Hepatocyte (in vitro differentiated cells): Measurements from ENCODE around the gene CCDC150.

Source experiments
- EZH2 ChIP-seq: fragments of 200-600 bp; sonication (generic); IDR thresholded peaks from 2 replicates; pipeline ENCODE4 v1.6.1; 2016; ENCODE audit warnings: antibody characterized with exemption, mild to moderate bottlenecking, borderline replicate concordance
- TF ChIP-seq, protein P1 (sequence below): fragments of 200-600 bp; sonication (generic); IDR thresholded peaks from 2 replicates; pipeline ENCODE4 v1.5.1; 2016; ENCODE audit warnings: antibody characterized with exemption, mild to moderate bottlenecking; ENCODE audit not compliant: poor library complexity

DNA sequence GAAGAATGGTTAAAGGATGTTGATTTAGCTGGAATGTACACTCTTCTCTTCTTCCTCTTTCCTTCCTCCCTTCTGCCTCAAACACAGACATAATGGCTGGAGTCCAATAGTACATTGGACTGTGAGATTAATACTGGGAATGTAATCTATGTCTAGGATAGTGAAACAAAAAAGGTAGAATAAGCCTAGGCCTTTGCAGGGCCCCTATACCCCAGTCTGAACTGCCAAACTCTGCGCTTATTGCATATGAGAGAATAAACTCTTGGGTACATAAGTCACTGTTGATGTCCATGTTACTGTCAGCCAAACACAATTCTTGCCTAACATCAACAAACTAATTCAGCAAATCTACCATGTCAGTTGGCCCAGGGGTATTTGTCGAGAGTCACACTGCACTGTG, 29.7 kb upstream of the CCDC150 start:
- TF ChIP-seq, protein P1, sequence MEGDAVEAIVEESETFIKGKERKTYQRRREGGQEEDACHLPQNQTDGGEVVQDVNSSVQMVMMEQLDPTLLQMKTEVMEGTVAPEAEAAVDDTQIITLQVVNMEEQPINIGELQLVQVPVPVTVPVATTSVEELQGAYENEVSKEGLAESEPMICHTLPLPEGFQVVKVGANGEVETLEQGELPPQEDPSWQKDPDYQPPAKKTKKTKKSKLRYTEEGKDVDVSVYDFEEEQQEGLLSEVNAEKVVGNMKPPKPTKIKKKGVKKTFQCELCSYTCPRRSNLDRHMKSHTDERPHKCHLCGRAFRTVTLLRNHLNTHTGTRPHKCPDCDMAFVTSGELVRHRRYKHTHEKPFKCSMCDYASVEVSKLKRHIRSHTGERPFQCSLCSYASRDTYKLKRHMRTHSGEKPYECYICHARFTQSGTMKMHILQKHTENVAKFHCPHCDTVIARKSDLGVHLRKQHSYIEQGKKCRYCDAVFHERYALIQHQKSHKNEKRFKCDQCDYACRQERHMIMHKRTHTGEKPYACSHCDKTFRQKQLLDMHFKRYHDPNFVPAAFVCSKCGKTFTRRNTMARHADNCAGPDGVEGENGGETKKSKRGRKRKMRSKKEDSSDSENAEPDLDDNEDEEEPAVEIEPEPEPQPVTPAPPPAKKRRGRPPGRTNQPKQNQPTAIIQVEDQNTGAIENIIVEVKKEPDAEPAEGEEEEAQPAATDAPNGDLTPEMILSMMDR, result no peak
- no peak for TF ChIP-seq EZH2
